Measurements from ENCODE around the gene TBC1D16.

Gene TBC1D16, protein sequence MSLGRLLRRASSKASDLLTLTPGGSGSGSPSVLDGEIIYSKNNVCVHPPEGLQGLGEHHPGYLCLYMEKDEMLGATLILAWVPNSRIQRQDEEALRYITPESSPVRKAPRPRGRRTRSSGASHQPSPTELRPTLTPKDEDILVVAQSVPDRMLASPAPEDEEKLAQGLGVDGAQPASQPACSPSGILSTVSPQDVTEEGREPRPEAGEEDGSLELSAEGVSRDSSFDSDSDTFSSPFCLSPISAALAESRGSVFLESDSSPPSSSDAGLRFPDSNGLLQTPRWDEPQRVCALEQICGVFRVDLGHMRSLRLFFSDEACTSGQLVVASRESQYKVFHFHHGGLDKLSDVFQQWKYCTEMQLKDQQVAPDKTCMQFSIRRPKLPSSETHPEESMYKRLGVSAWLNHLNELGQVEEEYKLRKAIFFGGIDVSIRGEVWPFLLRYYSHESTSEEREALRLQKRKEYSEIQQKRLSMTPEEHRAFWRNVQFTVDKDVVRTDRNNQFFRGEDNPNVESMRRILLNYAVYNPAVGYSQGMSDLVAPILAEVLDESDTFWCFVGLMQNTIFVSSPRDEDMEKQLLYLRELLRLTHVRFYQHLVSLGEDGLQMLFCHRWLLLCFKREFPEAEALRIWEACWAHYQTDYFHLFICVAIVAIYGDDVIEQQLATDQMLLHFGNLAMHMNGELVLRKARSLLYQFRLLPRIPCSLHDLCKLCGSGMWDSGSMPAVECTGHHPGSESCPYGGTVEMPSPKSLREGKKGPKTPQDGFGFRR

DNA sequence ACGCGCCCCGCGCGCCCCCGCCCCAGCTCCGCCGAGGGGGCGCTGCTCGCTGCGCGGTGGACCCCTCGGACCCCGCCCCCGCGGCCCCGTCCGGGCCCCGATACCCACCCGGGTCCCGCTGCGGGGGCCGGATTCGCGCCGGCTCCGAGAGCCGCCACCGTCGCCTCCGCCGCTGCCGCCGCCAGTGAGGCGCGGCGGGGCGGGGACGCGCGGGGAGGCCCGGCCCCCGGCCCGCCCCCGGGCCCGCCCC, at the start of gene TBC1D16:
TBC1D16 (minus strand) TSS at position 186 of the 250 bp plus-strand sequence. CDS start 22,325 bp downstream, outside the sequence.
- no peak for DNase-seq (ENCODE audit: low read depth)

DNA sequence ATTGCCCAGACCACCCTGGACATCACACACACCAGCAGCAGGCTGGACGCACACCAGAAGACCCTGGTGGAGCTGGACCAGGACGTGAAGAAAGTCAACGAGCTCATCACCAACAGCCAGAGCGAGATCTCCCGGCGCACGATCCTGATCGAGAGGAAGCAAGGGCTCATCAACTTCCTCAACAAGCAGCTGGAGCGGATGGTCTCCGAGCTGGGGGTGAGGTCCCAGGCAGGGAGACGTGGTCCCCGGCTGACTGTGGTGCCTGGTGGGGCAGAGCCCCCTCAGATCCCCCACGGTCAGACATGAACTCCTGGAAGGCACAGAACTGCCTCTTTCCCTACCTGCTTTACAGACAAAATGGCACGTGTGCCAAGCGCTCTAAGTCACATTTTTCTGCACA, 49.1 kb upstream of the TBC1D16 start:
- DNase-seq (ENCODE audit: low read depth) = no peak

DNA sequence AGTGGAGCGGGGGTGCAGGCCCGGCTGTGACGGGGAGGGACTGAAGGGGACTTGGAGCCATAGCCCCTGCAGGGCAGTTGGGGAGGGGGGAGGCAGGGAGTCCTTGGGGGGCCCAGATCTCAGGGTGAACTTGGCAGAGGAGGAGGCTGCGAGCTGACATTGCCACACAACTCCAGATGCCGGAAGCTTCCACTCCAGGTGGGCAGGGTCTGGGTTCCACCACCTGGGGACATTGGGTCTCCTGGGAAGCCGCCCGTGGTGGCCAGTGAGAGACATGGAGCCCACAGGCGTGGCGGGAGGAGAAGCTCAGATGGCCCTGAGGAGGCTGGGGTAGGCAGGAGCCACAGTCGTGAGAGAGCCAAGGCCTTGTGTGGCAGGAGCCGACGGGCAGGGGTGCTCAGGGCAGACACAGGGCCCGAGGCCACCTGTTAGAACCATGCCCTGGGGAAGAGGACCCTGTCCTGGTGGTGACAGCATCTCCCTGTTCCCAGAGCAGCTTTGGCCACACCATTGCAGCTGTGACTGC, 47.5 kb upstream of the TBC1D16 start:
- DNase-seq (ENCODE audit: low read depth) = no peak

DNA sequence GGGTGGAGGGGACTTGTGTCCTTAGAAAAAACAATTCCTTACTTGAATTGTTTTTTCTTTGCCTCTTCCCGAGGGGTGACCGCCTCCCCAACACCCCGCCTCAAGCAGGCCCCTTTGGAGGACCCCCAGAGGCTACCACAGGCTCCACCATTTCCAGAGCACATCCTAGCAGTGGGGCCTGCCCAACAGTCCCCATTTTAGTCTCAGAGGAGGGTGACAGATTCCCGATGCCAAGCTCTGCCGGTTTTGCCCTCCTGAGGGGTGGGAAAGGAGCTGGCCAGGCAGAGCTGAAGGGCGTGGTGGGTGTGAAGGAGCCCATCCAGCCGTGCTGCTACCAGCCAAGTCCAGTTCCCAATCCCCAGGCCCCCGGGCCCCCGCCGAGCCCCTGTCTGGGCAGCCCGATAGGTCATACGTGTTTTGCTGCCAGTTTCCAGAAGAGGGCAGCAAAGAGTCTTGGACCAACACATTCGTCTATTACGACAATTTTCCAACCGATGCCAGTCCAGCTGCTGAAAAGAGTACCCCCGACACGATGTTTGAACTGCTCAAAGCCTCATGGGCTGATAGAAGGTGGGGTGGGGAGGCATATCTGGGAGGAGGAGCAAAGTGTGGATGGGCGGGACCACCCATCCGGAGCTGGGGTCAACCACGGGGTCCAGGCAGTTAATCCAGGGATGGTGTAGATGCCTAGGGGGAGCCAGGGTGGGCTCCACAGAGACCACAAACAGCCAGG, 46.9 kb upstream of the TBC1D16 start:
- peak; percentile 28 for DNase-seq (ENCODE audit: low read depth)

DNA sequence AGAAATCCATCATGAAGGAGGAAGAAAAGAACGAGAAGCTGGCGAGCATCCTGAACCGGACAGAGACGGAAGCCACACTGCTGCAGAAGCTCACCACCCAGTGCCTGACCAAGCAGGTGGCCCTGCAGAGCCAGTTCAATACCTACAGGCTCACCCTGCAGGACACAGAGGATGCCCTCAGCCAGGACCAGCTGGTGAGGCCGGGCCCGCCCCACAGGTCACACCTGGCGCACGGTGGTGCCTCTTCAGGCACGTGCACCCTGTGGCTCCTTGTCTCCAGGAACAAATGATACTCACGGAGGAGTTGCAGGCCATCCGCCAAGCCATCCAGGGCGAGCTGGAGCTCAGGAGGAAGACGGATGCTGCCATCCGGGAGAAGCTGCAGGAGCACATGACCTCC, 45.9 kb upstream of the TBC1D16 start:
- no peak for DNase-seq (ENCODE audit: low read depth)

DNA sequence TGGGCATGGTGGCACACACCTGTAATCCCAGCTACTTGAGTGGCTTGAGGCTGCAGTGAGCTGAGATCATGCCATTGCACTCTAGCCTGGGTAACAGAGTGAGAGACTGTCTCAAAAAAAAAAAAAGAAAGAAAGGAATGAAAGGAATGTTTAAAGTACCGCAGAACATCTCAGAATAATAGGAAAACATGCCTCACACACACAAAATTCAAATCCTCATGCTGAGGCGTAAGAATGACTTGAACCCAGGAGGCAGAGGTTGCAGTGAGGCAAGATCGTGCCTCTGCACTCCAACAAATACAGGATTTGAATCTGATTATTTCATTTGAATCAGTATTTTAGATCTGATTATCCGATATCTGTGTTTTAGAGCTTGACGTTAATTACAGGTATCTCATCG, 44.4 kb upstream of the TBC1D16 start:
- DNase-seq (ENCODE audit: low read depth) = no peak

DNA sequence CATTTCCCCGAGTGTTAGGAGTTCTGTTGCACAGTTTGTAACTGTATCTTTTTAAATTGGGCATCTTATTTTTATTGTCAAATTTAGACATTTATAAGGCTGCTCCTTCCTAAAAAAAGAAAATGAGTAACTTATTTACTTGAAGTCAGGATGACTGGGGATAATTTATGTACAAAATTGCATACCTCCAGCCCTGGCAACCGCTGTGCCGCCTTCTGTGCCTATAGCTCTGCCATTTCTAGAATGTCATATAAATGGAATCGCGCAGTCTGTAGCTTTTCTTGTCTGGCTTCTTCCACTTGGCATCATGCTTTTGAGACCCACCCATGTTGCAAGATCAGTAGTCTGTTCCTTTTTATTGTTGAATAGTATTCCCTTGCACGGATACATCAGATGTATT, 36.7 kb upstream of the TBC1D16 start:
- DNase-seq (ENCODE audit: low read depth) = no peak

DNA sequence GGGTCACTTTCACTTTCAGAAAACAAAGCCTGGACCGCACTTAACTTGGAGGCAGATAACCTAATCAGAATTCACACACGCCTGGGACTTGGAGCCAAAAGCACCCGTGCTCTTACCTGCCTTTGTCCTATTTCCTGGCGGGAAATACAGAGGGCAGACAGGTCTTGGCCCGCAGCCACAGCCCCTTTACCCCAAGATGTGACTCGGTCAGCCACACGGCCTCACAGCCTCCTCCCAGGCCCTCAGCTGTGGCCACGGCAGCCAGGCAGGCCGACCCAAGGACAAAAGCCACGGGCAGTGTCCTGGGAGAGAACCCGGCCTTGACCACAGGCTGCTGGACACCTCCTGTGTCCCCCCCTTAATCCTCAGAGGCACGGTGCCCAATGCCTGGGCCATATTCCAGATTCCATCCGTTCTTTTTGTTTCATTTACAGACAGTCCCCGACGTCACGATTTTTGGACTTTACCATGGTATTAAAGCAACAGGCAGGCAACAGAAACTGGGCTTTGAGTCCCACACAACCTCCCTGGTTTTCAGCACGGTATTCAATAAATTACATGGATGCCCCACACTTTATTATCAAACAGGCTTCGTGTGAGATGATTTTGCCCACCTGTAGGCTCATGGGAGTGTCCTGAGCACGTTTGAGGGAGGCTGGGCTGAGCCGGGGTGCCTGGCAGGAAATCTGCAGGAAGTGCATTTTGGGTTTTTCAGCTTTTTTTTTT, 35.6 kb upstream of the TBC1D16 start:
- no peak for DNase-seq (ENCODE audit: low read depth)

DNA sequence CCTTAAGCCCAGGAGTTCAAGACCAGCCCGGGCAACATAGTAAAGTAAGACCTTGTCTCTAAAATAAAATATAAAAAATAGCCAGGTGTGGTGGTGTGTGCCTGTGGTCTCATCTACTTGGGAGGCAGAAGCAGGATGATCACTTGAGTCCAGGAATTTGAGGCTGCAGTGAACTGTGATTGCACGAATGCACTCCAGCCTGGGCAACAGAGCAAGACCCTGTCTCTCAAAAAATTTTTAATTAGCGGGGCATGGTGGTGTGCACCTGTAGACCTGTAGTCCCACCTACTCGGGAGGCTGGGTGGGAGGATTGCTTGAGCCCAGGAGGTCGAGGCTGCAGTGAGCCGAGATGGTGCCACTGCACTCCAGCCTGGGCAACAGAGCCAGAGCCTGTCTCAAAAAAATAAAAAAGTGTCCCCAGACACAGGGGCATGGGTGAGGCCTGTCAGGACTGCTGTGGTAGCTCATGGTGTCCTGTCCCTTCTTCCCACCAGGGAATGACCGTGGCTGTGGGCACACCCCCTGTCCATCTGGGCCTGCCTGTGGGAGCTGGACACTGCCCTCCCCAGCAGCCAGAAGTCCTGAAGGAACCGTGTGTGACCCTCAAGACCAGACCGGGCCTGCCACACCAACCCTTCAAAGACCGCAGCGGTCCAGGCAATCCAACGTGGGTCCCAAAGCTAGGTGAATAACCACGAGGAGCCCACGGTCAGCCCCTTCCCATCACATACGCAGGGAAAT, 34.9 kb upstream of the TBC1D16 start:
- no peak for DNase-seq (ENCODE audit: low read depth)

DNA sequence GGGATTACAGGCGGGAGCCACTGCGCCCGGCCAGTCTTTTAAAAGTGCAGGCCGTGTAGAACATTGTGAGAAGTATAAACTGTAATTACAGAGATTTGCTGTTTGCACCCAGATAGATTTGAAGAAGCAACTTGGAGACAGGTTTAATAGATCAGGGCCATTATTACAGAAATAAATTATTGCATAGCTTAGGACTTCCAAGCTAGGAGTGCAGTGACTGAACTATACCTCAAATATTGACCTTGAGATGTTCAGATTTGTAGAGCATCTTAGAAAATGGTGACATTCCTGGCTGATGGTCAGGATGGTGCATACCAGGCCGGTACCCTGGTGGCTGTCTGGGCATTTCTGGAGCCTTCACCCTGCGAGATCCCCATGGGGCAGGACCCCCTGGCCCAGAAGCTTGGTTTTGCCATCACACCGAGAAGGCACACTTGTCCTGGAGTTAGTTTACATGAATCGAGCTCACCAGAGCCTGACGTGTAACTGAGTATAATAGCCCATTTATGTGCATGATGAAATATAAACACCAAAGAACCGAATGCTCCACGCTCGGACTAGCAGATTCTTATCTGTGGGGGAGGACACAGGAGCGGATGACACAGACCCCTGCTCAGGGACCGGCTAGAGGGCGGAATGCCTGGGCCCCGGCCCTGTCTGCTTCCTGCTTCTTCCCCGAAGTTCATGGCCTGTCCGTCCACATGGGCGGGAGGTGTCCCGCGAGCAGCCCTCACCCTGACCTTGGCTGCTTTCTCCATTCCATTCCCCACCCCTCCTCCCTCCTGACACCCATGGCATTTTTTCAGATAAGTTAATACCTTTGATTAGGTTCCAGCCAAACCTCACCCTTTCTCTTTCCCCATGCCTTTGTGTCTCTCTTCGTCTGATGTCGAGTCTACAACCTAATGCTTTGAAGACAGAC, 32.9 kb upstream of the TBC1D16 start:
- DNase-seq (ENCODE audit: low read depth) = peak; percentile 37

DNA sequence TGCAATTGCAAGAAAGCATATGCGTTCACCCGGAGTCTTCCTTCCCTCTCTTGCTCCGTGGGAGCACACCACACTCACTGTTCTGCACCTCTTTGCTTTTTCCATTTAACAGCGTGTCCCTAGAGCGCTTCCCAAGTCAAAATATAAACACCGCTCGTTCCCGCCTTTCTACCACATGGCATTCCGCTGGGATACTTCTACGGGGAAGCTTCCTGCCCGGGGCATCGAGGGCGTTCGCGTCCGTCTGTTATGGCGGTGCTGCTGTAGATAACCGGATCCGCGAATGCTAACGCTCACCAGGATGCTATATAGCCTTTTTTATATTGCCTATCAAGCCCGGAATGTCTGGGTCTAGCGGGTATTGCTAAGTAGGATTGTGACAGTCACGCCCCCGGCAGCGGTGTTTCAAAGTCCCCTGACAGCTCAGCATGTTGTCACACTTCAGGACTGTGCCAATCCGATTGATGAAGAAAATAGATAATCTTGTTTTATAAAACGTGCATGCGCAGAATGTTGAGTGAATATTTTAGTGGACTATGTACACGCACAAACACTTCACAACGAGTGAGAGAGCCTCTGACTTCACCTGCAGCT, 31.8 kb upstream of the TBC1D16 start:
- no peak for DNase-seq (ENCODE audit: low read depth)

DNA sequence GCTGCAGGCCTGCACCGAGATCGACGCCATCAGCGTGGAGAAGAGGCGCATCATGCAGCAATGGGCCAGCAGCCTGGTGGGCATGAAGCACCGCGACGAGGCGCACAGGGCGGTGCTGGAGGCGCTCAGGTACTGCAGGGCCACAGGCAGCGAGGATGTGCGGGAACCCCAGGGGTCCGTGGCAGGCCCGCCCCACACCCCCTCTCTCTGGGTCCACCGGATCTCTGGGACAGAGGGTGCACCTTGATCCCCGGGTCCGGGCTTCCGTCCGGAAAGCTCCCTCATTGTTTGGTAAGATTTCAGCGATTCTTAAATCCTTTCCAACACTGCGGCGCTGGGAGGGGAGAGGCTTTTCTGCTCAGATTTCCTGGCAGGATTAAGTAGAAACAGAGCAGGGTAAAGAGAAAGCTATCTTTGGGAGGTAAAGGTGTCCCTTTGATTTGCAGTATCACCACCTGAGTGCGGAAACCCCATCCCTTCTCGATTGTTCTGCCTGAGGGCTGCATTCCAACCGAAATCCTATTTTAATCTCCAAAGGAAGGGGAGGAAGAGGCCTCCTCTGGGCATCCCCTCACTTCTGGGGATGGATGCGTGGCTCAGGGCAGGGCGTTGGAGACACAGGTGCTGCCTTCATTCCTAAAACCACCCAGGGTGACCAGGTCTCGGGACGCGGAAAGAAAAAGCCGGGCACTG, 30.0 kb upstream of the TBC1D16 start:
- DNase-seq (ENCODE audit: low read depth) = no peak

DNA sequence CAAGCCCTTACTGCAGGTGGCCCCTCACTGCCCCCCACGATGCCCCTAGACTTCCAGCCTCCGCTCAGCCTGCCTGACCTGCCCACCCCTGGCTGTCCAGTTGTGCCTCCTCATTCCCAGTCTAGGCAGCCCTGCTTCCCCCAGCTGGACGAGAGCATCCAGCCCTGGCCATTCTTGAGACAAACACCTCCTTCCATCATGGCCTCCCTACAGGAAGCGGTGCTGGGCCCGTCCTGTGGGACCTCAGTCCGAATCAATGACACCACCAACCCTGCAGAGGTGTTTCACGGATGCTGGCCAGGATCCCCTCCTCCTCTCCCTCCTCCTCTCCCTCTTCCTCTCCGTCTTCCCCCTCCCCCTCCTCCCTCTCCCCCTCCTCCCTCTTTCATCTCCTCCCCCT, 29.0 kb upstream of the TBC1D16 start:
- no peak for DNase-seq (ENCODE audit: low read depth)

DNA sequence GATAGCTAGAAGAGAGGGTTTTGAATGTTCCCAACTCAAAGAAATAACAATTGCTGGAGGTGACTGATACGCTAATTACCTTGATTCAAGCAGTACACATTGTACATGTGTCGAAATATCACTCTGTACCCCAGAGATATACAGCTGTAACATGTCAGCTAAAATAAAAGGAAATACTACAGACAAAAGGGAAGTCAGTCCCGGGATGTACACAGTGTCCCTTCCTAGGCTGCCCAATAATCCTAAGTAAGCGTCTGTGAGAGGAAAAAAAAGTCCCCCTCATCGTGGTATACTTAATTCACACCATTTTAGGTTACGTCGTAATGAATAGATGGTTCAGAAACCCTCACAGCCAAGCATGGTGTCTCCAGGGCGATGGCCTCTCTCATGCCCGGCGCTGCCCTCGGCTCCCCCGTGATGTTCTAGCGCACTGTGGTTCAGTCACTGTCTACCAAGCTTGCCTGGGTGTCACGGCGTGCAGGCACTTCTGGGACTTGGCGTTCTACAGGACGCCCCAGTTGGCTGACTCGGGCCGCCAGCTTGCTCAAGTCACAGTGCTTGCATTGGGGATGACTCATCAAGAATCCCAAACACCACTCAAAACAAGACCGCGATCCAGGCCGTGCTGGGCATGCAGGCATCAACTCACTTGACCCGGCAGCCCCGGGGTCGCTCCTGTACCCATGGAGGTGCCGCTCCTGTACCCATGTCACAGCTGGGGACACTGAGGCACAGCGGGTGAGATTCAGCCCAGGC, 28.3 kb upstream of the TBC1D16 start:
- no peak for DNase-seq (ENCODE audit: low read depth)

DNA sequence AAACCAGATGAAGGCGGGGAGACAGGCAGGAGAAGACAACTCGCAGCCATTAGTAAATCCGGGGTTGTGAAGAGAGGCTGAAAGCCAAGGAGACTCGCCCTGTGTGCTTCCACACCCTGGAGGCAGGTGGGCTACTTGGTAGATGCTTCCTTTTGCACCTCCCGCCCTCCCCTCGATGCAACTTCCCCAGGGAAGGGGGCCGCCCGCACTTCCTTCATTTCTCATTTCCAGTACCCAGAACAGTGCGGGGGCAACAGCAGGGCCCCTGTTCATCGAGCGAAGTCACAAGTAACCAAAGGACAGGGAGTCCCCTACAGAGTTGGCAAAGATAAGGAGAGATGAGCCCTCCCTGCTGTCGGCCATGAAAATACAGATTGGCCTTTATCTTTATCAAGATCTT, 25.7 kb upstream of the TBC1D16 start:
- no peak for DNase-seq (ENCODE audit: low read depth)

DNA sequence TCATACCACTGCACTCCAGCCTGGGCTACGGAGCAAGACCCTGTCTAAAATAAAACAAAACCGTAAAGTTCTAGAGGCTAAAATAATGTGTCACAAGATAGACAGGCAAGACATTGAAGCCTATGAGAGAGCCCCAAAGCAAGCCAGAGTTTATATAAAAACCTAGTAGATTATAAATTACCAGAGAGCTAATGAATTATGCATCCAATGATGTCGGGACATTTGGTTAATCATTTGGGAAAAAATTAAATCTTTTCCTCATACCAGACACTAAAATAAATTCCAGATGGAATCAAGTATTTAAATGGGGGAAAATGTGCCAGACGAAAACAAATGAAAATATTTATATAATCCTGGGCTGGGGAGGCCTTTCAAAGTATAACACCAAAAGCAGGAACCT, 25.0 kb upstream of the TBC1D16 start:
- DNase-seq (ENCODE audit: low read depth) = no peak

DNA sequence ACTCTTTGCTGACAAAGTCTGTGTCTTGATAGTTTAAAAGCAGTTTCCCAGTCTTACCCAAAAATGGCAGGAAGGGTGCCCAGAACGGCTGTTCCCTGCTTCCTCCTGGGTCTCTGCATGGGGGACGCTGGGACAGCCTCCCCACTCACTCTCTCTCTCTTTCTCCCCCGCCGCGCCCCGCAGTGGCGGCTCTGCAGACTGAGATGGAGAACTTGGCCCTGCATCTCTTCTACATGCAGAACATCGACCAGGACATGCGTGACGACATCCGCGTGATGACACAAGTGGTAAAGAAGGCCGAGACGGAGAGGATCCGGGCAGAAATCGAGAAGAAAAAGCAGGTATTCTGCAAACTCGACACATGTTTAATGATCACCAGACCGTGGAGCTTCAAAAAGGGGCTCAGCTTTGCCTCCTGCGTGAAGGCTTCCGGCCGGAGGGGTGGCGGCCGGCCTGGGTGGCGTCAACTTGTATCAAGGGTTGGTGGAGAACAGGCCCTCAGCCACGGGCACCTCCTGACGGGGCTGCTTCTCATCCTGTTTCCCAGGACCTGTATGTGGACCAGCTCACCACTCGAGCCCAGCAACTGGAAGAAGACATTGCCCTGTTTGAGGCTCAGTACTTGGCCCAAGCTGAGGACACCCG, 22.8 kb upstream of the TBC1D16 start:
- no peak for DNase-seq (ENCODE audit: low read depth)

DNA sequence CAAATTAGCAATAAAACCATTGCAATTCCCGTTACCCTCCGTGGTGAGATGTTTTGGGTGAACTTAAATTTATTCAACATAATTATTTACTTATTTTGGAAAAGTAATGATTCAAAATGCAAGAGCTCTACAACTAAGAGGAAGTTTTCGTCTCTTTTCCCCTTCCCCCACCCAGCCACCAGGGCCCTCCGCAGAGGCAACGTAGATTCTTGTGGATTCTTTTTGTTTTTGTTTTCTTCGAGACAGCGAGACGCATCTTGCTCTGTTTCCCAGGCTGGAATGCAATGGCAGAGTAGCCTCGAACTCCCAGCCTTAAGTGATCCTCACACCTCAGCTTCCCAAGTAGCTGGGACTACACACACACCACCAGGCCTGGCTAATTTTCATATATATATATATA, 19.9 kb upstream of the TBC1D16 start:
- DNase-seq (ENCODE audit: low read depth) = no peak

All from non-pigmented ciliary epithelial cell (primary cell).